Measurements from ENCODE around the gene TSC1. TPM values are rescaled to one million over a fixed set of nuclear protein-coding genes. Genes with fewer than 3 reads are reported as not detected.

TSC1 gene
- total and polyA plus RNA-seq, 2 experiments from 2014 or later = 23.7 to 48.0 TPM

DNA sequence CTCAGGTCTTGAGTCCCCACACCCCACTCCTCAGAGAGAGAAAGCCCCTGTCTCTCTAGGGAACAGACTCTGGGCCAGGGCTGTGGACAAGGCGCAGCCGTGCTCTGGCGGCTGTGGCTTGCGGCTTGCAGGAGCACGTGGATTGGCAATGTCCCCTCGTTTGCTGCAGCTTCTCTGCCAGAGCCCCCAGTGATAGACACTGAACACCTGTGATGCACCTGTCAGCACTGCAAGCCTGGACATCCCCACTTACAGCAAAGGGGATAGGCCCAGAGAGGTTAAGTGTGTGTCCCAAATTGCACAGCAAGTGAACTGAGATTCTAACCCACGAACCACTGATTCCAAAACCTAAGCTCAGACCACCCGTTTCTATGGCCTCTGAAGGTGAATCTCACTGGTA lies 41.1 kb upstream of the TSC1 start:
- Histone ChIP-seq H3K4me2 (no peak overlapping the region), H4K20me1 (replicated peaks; ENCODE audit: insufficient read depth) (no peaks in the 10 kb centered on the region), H3K79me2 (replicated peaks; ENCODE audit: insufficient read depth) (no peaks in the 10 kb centered on the region), H3F3A (replicated peaks; ENCODE audit: low read depth) (no peaks in the 10 kb centered on the region), H2AFZ (no peak overlapping the region), H3K36me3 (ENCODE audit: insufficient read depth) (no peaks in the 10 kb centered on the region), H3K9me2 (ENCODE audit: insufficient read depth) (no peaks in the 10 kb centered on the region), H3K27me3 (ENCODE audit: insufficient read depth) (no peaks in the 10 kb centered on the region; the same call in 1 of the 2 replicates), H3K27ac (ENCODE audit: low read depth) (no peak overlapping the region), H3K4me1 (ENCODE audit: insufficient read depth) (no peaks in the 10 kb centered on the region), H3K4me3 (no peak overlapping the region)
- peaks cover 18% of the 10 kb centered on the region for H3K27me3 Mint-ChIP-seq (ENCODE audit: insufficient read depth, low read depth, poor library complexity)
- TF ChIP-seq, protein P1, sequence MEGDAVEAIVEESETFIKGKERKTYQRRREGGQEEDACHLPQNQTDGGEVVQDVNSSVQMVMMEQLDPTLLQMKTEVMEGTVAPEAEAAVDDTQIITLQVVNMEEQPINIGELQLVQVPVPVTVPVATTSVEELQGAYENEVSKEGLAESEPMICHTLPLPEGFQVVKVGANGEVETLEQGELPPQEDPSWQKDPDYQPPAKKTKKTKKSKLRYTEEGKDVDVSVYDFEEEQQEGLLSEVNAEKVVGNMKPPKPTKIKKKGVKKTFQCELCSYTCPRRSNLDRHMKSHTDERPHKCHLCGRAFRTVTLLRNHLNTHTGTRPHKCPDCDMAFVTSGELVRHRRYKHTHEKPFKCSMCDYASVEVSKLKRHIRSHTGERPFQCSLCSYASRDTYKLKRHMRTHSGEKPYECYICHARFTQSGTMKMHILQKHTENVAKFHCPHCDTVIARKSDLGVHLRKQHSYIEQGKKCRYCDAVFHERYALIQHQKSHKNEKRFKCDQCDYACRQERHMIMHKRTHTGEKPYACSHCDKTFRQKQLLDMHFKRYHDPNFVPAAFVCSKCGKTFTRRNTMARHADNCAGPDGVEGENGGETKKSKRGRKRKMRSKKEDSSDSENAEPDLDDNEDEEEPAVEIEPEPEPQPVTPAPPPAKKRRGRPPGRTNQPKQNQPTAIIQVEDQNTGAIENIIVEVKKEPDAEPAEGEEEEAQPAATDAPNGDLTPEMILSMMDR (conservative IDR thresholded peaks at IDR 0.05; ENCODE audit: low read depth in 2 of 2) = no peak
- TF ChIP-seq NANOG (IDR thresholded peaks at IDR 0.05; ENCODE audit: borderline replicate concordance) (no peak), ZNF331 (CRISPR knock-in tag; IDR thresholded peaks at IDR 0.05; ENCODE audit: low read depth) (no peak), ZNF462 (CRISPR knock-in tag; IDR thresholded peaks at IDR 0.05) (no peak), EZH2phosphoT487 (IDR thresholded peaks at IDR 0.05; ENCODE audit: unreplicated experiment) (no peak), ZNF114 (CRISPR knock-in tag; IDR thresholded peaks at IDR 0.05) (no peak), JUNB (IDR thresholded peaks at IDR 0.05; ENCODE audit: unreplicated experiment) (no peak), REST (IDR thresholded peaks at IDR 0.05; ENCODE audit: unreplicated experiment) (no peak), CREB1 (CRISPR knock-in tag; IDR thresholded peaks at IDR 0.05; ENCODE audit: low read depth) (no peak), STAT1 (IDR thresholded peaks at IDR 0.05; ENCODE audit: unreplicated experiment) (no peak), POLR2AphosphoS5 (IDR thresholded peaks at IDR 0.05; ENCODE audit: low read depth) (no peak), EZH2 (IDR thresholded peaks at IDR 0.05; ENCODE audit: low read depth, unreplicated experiment) (no peak)
- no peak for ATAC-seq
- no peak overlapping the region for H3K4me3 Mint-ChIP-seq
- H3K9me3 Mint-ChIP-seq = no peaks in the 10 kb centered on the region
- H3K36me3 Mint-ChIP-seq (ENCODE audit: low read depth) = no peaks in the 10 kb centered on the region; the same call in 2 of the 3 replicates
- H3K27ac Mint-ChIP-seq = no peak overlapping the region
- H3K4me1 Mint-ChIP-seq = peaks cover 5% of the 10 kb centered on the region; the same call in 1 of the 3 replicates
- DNase-seq (ENCODE audit: low spot score) = no peak

Measured in GM23338 (cell line).